GM21717 (cell line): ENCODE data around the gene LGALS7.

Experiments
- ATAC-seq: cut with Tn5 transposase; IDR thresholded peaks from one replicate; pipeline ENCODE4 v1.9.1; 2021; ENCODE audit warnings: mild to moderate bottlenecking, moderate library complexity; ENCODE audit not compliant: unreplicated experiment

LGALS7 gene

DNA sequence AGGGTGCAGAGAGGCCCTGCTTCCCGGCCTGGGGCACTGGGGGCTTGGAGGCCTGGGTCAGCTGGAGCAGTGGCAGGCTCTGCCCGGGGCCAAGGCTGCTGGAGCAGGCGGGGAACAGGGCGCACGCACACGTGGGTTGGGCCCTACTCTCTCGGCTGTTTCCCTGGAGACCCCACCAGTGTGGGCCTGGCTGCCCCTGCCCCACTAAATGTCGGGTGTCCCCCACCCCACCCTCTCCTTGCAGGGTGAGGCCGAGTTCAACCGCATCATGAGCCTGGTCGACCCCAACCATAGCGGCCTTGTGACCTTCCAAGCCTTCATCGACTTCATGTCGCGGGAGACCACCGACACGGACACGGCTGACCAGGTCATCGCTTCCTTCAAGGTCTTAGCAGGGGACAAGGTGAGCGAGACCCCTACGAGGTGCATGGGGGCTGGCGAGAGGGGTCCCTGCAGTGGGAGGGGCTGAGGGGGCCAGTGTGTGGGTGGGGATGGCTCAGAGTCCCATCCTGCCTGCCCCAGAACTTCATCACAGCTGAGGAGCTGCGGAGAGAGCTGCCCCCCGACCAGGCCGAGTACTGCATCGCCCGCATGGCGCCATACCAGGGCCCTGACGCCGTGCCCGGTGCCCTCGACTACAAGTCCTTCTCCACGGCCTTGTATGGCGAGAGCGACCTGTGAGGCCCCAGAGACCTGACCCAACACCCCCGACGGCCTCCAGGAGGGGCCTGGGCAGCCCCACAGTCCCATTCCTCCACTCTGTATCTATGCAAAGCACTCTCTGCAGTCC lies 44.4 kb downstream of the LGALS7 start:
- ATAC-seq, result no peak

DNA sequence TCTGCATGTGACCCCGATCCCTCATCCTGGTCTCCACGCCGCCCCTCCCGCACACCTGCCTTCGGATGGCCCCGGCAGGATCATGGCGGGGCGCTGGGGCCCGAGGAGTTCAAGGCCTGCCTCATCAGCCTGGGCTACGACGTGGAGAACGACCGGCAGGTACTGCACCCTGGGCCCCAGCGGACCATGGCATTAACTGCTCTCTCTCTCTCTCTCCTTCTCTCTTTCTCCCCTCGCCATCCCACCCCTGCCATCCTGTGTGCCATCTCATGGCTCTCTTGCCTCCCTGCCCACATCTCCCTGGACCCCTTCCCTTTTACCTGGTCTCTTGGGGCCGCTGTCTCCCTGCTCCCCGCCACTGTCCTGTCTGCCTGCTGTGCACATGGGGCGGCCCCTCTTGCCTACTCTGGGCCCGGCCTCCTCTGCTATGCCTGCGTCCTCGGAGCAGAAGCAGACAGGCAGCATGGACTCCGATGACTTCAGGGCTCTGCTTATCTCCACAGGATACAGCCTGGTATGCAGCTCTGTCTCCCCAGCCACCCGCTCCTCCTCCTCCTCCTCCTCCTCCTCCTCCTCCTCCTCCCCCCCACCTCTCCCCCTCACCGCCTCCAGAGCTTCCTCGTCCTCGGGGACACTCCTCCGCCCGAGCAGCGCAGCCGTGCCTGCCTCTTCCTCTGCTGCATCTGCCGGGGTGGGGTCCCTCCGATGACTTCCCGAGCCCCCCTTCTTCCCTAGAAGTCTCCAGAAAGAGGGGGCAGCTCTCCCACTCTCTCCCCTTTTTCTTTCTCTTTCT lies 45.3 kb downstream of the LGALS7 start:
- ATAC-seq, result no peak

DNA sequence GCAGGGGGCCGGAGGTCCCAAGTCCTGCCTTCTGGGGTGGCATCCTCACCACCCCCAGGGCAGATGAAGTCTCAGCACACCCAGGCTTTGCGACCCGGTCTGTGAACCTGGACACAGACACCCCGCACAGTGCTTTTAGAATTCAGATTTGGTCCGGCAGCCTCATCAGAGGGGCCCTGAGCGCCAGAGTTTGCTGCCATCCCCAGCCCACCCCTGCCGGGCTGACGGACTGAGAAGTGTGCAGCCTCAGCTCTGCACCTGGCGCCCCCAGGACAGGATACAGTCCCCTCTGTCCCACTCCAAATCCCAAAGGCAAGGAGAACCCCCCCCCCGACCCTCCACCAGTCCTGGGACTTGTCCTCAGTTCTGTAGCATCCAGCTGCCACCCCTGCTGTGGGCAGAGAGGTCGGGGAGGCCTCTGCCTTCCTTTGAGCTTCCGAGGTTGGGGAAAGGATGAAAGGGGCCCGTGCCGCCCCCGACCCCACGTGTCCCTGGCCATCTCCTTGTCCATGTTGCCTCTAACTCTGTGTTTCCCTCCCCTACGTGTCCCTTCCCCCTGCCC lies 45.9 kb downstream of the LGALS7 start:
- no peak for ATAC-seq

DNA sequence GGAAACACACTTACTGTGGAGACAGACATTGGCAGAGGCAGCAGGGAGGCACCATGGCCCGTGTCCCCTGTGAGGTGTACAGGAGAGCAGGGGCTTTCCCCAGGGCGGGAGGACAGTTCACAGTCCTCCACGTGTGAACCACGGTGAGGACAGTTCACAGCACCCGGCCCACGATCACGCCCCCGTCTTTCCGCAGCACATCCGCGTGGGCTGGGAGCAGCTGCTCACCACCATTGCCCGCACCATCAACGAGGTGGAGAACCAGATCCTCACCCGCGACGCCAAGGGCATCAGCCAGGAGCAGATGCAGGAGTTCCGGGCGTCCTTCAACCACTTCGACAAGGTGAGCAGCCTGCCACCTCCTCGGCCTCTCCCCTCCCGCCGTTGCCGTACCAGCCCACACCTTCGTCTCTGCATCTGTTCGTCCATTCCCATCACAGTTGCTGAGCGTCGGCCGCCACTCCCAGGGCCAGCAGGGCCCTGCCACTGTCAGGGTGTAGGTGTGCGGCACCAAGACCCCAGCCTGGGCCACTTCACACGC lies 46.5 kb downstream of the LGALS7 start:
- ATAC-seq, result no peak

DNA sequence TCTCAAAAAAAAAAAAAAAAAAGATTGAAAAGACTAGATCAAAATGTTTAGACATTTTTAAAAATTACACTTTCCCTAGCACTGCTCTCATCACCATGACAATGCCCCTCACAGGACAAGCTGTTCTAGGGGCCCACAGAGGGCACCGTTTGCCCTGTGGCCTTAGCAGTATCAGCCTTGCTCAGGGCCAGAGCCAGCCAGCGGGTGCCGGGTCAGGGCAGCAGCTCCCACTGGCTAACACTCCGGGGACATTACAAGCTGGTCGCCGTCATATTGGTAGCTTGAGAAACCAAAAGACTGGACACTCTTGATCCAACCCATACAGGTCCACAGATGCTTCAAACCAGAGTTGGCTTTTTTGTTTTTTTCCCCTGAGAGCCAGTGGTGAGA lies 47.0 kb downstream of the LGALS7 start:
- ATAC-seq, result no peak

DNA sequence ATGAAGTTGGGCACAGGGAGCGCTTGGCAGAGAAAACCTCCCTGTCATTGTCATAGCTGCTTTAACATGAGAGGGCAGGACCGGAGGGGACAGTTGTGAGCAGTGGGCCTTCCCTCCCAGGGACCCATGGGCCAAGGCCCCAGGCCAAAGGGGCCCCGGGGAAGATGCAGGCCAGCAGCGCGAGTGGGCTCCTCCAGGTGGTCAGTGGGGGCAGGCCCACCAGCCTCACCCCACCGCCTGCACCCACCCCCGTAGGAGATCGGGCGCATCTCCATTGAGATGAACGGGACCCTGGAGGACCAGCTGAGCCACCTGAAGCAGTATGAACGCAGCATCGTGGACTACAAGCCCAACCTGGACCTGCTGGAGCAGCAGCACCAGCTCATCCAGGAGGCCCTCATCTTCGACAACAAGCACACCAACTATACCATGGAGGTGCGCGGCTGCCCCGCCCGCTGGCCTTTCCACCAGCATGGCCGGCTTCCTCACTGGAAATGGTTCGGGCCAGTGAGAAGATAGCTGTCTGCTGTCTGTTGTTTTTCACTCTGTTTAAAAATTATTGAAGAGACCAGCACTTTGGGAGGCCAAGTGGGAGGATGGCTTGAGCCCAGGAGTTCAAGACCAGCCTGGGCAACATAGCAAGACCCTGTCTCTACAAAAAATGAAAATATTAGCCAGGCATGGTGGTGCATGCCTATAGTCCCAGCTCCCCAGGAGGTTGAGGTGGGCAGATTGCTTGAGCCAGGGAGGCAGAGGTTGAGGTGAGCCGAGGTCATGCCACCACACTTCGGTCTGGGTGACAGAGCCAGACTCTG lies 47.6 kb downstream of the LGALS7 start:
- no peak for ATAC-seq

DNA sequence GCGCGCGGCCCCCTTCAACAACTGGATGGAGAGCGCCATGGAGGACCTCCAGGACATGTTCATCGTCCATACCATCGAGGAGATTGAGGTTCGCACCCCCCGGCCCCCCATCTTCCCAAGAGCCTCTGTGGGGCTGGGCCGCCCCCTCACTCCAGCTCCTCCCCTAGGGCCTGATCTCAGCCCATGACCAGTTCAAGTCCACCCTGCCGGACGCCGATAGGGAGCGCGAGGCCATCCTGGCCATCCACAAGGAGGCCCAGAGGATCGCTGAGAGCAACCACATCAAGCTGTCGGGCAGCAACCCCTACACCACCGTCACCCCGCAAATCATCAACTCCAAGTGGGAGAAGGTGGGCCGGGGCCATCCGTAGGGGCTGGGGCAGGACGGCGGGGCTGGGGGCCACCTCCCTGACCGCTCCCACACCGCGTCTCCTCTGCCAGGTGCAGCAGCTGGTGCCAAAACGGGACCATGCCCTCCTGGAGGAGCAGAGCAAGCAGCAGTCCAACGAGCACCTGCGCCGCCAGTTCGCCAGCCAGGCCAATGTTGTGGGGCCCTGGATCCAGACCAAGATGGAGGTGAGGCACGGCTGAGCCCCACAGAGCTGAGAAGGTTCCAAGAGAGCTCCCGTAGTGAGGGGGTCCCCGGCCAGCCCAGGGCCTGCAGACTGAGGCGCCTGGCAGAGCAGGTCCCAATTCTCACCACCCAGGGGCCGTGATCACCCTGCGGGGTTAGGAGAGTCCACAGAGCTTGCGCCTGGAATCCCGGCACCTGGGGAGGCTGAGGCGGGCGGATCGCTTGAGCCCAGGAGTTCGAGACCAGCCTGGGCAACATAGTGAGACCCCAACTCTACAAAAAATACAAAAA lies 49.1 kb downstream of the LGALS7 start:
- no peak for ATAC-seq

DNA sequence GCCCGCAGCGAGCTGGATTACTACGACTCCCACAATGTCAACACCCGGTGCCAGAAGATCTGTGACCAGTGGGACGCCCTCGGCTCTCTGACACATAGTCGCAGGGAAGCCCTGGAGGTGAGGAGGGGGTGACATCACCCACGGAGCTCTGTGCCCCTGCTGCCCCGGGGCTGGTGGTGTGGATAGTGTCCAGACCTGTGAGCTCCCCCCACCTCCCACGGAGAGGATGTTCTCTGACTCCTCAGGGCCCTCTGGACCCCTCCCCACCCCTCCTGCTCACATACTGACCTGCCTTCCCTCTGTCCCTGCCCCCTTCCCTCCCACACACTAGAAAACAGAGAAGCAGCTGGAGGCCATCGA lies 49.7 kb downstream of the LGALS7 start:
- no peak for ATAC-seq

DNA sequence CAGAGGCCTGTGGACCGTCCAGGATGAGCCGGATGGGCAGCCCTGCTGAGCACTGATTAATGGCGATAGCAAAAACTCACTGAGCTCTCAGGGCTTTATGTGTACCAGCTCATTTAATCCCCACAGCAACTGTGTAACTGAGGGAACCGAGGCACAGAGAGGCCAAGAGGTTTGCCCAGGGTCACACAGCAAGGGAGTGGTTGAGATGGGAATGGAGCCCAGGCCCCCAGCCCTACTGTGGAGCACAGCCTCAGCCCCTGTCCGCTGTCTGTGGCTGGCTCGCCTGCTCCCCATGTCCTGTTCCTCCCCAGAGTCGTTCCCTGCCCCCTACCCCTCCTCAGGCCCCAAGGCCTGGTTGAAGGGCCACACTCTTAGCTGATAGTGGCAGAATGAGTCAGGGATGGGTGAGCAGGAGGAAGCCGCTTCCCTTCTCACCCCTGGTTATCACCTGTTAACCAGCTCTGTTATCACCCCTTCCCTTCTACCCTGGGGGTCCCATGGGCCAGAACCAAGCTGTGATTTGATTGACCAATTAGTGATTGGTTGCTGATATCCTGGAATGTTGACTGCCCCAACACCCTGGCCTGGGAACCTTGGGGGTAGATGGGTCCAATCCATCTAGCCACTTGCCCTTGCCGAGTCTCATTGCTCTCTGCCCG lies 50.2 kb downstream of the LGALS7 start:
- no peak for ATAC-seq

DNA sequence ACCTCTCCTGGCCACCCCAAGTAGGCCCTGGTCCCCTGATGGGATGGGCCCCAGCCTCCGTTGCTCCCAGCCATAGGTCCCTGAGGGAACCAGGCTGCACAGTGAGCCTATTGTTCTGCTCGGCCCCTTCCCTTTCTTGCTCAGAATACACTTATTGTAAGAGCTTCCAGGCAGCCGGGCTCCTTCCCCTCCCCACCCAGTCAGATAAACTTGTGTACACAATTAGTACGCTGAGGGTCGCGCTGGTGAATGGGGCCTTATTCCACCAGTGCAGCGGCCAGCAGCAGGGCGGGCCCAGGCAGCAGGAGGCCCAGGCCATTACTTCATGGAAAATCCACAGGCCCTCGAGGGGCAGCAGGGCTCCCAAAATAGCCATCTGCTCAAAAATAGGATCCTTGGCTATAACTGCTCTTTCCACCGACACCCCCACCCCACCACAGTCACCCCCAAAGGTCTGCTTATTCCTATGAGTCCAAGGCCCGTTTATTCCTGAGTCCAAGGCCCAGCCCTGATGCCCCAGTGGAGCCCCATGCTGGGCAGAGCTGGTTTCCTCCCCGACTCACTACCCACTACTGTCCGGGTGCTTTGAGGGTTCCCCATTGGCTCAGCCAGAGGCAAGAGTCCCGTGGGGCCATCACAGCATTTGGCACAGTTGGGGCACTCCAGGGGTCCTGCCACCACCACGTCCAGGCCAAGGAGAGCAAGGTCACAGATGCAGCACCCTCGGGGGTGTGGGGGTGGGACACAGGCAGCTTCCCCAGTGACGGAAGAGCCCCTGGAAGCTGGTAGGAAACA lies 51.1 kb downstream of the LGALS7 start:
- ATAC-seq, result no peak

DNA sequence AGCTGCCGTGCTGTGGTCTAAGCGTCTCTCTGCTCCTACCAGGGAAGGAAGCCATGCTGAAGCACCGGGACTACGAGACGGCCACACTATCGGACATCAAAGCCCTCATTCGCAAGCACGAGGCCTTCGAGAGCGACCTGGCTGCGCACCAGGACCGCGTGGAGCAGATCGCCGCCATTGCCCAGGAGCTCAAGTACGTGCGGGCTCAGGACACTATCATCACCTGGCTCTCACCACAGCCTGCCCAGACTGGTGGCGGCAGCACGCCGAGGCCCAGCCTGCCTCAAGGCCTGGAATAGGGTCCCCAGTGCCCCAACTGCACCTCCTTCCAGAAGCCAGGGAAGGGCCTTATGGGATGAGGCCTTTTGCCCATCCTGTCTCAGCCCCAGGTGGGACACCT lies 51.8 kb downstream of the LGALS7 start:
- ATAC-seq, result no peak
